Fibroblast of the aortic adventitia (primary cell): ENCODE measurements around the gene ATP13A2. TPM values are rescaled to one million over a fixed set of nuclear protein-coding genes. Genes with fewer than 3 reads are reported as not detected.

Experiments used
- DNase-seq: peaks from one replicate; pipeline ENCODE4 v3.0.0-alpha.2; 2010; ENCODE audit warnings: low read depth
- H3K4me3 ChIP-seq: 2 replicates; pipeline ENCODE4 v1.5.1; 2011; ENCODE audit warnings: low read depth, mild to moderate bottlenecking, control low read depth, low read length, moderate library complexity
- total RNA-seq: library from RNA; depleted of rRNA; stranded (reverse); fragments of >200 nt; gene quantifications from 2 replicates; pipeline ENCODE4 v1.2.3, GENCODE V29; 2012; ENCODE audit warnings: low replicate concordance
- TF ChIP-seq, protein P1 (sequence below): IDR thresholded peaks from 2 replicates; pipeline ENCODE4 v1.5.1; 2011; ENCODE audit warnings: mild to moderate bottlenecking, low read length, control low read depth, inconsistent platforms; ENCODE audit not compliant: insufficient read depth

ATP13A2 gene
- total RNA-seq, 1 donor = 18.4 TPM

- TF ChIP-seq, protein P1, sequence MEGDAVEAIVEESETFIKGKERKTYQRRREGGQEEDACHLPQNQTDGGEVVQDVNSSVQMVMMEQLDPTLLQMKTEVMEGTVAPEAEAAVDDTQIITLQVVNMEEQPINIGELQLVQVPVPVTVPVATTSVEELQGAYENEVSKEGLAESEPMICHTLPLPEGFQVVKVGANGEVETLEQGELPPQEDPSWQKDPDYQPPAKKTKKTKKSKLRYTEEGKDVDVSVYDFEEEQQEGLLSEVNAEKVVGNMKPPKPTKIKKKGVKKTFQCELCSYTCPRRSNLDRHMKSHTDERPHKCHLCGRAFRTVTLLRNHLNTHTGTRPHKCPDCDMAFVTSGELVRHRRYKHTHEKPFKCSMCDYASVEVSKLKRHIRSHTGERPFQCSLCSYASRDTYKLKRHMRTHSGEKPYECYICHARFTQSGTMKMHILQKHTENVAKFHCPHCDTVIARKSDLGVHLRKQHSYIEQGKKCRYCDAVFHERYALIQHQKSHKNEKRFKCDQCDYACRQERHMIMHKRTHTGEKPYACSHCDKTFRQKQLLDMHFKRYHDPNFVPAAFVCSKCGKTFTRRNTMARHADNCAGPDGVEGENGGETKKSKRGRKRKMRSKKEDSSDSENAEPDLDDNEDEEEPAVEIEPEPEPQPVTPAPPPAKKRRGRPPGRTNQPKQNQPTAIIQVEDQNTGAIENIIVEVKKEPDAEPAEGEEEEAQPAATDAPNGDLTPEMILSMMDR = no peak
Measured at GRCh38 chr1:16977377-16977776, 34.4 kb downstream of the ATP13A2 start.

DNA sequence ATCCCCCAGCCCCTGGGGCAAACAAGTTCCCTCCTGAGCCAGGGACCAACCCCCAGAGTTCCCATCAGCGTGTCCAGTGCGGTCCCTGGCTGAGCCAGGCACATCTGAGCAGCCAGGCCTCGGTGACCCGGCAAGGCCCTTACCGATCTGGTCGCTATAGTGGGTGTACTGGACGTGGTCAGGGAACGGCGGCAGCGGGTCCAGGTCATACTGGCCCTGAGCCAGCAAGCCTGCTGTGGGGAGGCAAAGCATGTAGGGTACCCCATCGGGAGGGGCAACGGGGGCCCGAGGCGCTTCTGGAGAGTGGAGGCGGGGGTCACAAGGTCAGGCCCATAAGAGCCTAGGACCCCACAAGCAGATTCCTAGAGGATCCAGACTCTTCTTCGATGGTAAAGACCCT, 34.8 kb downstream of the ATP13A2 start:
- TF ChIP-seq, protein P1 = no peak
- DNase-seq = no peak
- no peak overlapping the region for H3K4me3 ChIP-seq

More at GRCh38 chr1:16977377-16977776, 34.4 kb downstream of the ATP13A2 start:
- H3K4me3 ChIP-seq = no peak overlapping the region
- no peak for DNase-seq

DNA sequence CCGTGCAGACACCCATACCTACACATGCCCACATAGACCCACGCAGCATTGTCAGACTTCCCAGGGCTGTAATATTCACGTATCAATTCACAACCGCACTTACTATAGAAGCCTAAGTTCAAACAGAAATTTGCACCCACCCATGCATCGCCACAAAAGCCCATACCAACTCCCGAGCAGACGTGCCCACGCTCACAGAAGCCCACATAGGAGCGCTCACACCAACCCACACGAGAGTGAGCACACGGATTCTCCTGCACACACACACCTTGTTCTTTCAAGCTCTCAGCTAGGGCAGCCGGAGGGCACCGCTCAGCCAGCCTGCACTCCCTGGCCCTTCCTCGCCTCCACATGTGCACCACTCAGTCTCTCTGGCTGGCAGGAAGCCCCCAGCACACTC, 35.9 kb downstream of the ATP13A2 start:
- no peak overlapping the region for H3K4me3 ChIP-seq
- TF ChIP-seq, protein P1 = no peak
- DNase-seq = no peak

DNA sequence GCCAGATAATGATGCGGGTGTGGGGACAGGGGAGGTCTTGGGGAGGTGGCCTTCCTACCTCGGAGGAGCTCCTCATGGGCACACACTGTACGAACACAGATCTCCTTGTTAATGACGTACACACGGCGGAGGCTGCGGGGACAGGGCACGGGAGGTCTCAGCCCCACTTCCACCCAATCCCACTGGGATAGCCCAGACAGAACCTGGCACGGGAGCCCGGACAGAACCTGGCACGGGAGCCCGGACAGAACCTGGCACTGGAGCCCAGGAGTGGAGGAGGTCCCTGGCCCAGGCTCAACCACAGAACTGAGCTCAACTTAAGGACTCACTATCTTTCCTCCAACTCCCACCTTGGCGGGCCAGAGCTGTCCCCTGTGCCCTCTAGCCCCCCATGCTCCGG, 36.5 kb downstream of the ATP13A2 start:
- no peak for DNase-seq
- TF ChIP-seq, protein P1 = no peak
- no peak overlapping the region for H3K4me3 ChIP-seq

GRCh38 chr1:16973215-16973614, 38.5 kb downstream of the ATP13A2 start:
- DNase-seq = no peak
- no peak overlapping the region for H3K4me3 ChIP-seq
- TF ChIP-seq, protein P1 = no peak

GRCh38 chr1:16972189-16972895, 39.4 kb downstream of the ATP13A2 start:
- H3K4me3 ChIP-seq = no peak overlapping the region
- DNase-seq = no peak
- TF ChIP-seq, protein P1 = no peak
